HG03139 (cell line): ENCODE results near the gene RAB3C.
"Not testable (repeated sequence)": the region's sequence is repeated elsewhere in the genome, so short reads cannot be mapped to it uniquely, and the experiment has no call there.

Source experiments
- ATAC-seq: cut with Tn5 transposase; IDR thresholded peaks from one replicate; pipeline ENCODE4 v1.9.1; 2021; ENCODE audit not compliant: unreplicated experiment

The RAB3C gene

DNA sequence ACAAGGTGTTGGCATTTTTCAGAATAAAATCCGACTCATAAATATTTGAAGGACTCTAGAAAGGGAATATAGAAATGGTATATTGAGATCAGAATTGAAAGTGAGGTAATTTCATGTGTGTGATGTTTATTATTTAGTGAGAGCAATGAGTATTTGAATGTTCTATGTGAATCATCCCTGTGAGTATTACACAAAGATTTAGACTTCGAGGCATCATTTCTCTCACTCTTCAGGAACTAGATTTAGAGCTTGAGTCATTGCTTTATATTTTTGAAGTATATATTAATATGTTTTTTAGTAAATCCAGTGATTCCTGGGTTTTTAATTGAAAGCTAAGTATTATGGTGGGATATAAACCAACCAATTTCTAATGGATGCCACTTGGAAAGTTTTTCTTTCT lies 91.2 kb downstream of the RAB3C start:
- no peak for ATAC-seq

DNA sequence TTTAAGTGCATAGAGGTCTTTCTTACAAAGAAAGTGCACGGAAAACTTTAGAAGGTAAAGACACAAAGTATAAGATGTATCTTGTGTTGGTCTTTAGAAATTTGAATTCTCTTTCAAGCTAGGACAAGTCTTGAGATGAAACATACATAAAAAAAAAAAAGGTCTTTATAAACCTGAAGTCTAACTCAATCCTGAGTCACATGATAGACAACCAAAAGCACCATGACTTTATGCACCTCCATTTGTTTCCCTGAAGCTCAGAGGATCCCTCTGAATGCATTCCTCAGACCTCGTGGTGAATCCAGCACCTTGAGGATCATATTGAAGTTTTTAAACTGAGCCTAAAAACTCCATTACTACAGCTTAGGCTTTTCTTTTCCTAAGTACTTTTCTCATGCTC lies 91.8 kb downstream of the RAB3C start:
- ATAC-seq, result no peak

DNA sequence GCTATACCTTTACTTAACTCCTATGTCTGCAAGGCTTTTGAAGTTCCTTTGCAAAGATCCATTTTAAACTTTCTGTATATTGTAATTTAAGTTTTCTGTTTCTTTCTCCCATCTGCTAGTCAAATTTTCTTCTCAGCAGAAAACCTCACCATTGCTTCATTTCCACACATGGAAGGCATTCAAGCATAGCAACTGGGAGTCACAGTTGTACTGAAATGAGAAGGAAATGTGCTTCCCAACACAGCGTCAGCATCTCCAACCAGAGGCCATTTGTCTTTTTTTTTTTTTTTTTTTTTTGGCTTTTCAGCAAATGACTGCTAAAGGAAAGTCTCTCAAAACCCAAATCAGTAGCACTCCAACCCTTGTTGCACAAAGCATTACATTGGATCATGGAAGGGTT lies 92.5 kb downstream of the RAB3C start:
- ATAC-seq, result no peak

- no peak for ATAC-seq
Measured at GRCh38 chr5:58677650-58678049, 94.8 kb downstream of the RAB3C start.

GRCh38 chr5:58680503-58680902 lies 97.6 kb downstream of the RAB3C start:
- ATAC-seq, result no peak

DNA sequence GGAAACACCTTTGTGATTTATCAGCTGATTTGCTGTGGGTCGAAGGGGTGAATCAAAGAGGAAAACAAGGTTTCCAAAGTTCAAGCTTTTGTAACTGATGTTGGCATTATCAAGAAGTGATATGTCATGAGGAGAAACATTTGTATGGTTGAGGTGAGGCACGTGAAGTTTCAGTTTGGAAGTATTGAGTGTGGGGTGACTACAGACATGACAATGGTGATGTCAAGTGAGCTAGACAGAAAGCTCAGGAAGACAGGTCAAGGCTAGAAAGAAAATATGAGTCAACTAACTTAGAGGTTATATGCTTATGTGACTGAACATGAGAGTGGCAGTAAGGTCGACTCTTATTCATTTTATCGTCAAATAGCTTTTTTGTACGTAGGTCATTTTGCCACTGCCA lies 99.1 kb downstream of the RAB3C start:
- ATAC-seq, result no peak

DNA sequence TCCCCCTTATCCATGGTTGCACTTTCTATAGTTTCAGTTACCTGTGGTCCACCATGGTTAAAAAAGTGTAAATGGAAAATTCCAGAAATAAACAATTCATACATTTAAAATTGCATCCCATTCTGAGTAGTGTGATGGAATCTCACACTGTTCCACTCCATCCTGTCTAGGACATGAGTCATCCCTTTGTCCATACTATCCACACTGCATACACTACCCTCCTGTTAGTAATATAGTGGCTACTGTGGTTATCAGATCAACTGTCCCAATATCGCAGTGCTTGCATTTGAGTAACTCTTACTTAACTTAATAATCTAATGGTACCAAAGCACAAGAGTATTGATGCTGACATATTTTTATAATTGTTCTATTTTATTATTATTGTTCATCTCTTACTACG lies 100.7 kb downstream of the RAB3C start:
- no peak for ATAC-seq

DNA sequence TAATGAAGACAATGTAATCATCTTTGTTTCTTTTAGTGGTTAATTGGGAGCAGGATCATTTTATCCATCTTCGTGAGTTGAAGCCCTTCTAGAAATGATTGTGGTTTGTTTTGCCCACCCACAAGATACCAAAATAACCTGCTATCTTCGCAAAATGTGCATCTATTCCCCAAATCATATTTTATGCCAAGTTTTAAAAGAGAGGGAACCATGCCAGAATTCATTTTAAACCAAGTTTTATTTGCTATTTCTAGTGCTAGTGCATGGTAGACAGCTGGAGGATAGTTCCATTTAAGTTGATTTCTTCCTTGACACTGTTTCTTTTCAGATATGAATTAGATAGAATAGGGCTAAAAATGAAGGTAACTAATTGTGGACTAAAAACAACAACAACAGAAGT lies 104.2 kb downstream of the RAB3C start:
- ATAC-seq, result no peak

- no peak for ATAC-seq
Measured at GRCh38 chr5:58687595-58687994, 104.7 kb downstream of the RAB3C start.

DNA sequence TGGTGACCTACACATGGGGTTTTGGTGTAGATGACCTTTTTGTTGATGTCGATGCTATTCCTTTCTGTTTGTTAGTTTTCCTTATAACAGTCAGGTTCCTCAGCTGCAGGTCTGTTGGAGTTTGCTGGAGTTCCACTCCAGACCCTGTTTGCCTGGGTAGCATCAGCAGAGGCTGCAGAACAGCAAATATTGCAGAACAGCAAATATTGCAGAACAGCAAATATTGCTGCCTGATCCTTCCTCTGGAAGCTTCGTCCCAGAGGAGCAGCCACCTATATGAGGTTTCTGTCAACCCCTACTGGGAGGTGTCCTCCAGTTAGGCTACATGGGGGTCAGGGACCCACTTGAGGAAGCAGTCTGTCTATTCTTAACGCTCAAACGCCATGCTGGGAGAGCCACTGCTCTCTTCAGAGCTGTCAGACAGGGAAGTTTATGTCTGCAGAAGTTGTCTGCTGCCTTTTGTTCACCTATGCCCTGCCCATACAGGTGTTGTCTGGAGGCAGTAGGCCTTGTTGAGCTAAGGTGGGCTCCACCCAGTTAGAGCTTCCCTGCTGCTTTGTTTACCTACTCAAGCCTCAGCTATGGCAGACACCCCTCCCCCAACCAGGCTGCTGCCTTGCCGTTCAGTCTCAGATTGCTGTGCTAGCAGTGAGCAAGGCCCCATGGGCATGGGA lies 116.3 kb downstream of the RAB3C start:
- ATAC-seq, result not testable (repeated sequence)

DNA sequence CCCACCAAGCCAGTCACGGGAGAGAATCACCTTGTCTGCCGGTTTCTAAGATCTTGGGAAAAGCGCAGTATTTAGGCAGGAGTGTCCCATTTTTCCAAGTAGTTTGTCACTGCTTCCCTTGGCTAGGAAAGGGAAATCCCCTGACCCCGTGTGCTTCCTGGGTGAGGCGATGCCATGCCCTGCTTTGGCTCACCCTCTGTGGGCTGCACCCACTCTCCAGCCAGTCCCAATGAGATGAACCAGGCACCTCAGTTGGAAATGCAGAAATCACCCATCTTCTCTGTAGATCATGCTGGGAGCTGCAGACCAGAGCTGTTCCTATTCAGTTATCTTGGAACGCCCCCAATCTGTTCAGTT lies 116.9 kb downstream of the RAB3C start:
- ATAC-seq, result no peak

DNA sequence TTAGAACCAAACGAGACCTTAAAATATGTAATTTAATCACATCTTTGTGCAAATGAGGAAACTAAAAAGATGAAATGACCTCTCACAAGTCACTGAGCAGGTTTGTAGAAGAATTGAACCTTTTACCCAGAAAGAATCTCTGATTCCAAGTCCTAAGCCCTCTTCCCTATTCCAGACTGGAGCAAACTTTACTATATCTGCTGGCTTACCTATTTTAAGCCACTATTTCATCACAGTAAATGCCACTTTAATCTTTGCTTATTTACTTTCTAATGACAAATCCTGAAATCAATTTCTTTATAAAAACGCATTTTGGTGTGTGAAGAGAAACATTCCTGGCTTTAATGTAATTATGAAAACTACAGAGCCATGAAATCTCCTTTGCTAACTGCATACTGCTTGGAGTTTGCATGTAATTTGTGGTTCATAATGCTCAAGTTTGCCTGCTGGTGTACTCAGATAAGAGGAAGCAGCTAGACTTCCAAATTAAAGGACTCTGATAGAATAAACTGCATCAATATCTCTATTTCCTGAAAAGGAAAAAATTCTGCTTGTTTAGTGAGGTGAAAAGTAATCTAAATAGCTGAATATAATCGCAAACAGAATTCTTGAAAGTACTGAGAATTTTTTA lies 121.2 kb downstream of the RAB3C start:
- ATAC-seq, result no peak

- ATAC-seq, result no peak
Measured at GRCh38 chr5:58706736-58707135, 123.9 kb downstream of the RAB3C start.

GRCh38 chr5:58708456-58708855 lies 125.6 kb downstream of the RAB3C start:
- ATAC-seq, result no peak

DNA sequence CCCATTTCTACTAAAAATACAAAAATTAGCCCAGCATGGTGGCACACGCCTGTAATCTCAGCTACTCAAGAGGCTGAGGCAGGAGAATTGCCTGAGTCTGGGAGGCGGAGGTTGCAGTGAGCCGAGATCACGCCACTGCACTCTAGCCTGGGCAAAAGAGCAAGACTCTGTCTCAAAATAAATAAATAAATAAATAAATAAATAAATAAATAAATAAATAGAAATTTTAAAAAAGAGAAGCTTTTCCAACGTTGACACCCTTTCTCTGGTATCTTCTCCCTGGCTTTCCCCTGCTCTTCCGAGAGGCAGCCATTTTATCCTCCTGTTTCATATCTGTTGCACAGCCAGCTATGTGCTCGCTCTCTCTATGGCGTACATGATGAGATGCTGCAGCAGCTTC lies 127.5 kb downstream of the RAB3C start:
- not testable (repeated sequence) for ATAC-seq

DNA sequence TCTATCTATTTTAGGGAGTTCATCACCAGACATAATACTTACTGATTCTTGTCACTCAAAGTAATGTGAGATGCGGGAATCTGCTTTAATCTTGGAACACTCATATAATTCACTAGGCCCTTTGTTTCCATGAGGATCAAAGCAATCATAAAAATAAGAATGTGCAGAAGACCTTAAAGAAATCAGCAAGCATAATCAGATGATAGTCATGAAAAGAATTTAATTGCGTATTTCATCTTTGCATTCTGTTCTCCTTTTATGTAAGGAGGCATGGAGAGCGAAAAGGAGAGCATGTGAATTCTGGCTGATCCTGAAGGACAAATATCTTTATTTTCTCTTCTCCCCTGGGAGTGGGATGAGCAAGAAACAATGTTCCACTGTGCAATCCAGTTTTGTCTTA lies 128.0 kb downstream of the RAB3C start:
- ATAC-seq, result no peak

- no peak for ATAC-seq
Measured at GRCh38 chr5:58711965-58712364, 129.1 kb downstream of the RAB3C start.

DNA sequence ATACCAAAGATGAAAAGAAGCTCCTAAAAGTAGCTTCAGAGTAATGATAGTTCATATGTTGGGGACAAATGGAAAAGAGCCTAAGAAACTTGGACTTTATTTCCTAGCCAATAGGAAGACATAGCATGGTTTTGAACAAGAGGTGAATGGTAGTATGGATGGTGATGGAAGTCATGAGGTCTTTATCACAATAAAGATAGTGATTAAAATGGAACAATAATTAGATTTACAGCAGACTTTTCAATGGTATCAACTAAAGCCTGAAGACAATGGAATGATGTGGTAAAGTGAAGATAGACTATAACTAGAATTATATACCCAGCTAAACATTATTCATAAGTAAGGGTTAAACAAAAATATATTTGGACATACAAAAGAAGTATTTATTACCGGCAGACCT lies 131.2 kb downstream of the RAB3C start:
- ATAC-seq, result no peak

DNA sequence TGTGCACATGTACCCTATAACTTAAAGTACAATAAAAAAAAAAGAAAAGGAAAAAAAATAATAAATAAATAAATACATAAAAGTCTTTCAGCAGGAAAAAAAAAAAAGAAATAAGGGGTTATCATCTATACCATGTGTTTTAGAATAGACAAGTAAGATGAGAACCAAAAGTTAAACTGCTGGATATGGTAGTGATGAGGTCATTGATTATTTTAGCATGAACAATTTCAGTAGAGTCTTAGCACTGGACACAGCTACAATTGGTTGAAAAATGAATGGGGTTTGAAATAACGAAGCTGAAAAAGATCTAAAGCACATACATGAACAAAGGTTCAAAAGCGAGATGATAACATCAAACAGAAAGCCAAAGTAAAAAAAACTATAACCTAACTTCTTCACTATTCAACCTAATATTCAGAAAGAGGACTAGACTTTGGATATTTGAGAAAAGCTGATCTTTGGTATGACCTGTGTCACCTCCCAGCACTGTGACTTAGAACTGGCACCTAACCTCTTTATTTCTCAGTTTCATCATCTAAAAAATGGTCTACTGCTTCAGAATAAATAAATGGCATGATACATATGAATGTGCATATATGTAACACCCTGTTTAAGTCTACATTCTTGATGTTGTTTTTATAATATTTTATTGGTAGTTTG lies 133.3 kb downstream of the RAB3C start:
- no peak for ATAC-seq

DNA sequence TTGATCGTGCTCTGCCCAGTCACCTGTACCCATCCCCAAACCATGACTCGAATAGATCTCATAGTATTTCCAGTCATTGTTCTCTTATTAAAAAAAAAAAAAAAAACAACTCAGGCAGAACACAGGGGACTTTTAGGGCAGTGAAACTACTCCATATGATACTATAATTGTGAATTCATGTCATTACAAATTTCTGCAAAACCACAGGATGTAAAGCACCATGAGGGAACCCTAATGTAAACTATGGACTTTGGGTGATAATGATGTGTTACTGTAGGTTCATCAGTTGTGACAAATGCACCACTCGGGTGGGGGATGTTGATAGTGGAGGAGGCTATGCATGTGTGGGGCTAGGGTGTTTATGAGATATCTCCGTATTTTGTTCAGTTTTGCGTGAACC lies 133.8 kb downstream of the RAB3C start:
- no peak for ATAC-seq

- ATAC-seq, result no peak
Measured at GRCh38 chr5:58717303-58718007, 134.6 kb downstream of the RAB3C start.
